ENCODE data around the gene AKAP12.

Gene AKAP12, protein sequence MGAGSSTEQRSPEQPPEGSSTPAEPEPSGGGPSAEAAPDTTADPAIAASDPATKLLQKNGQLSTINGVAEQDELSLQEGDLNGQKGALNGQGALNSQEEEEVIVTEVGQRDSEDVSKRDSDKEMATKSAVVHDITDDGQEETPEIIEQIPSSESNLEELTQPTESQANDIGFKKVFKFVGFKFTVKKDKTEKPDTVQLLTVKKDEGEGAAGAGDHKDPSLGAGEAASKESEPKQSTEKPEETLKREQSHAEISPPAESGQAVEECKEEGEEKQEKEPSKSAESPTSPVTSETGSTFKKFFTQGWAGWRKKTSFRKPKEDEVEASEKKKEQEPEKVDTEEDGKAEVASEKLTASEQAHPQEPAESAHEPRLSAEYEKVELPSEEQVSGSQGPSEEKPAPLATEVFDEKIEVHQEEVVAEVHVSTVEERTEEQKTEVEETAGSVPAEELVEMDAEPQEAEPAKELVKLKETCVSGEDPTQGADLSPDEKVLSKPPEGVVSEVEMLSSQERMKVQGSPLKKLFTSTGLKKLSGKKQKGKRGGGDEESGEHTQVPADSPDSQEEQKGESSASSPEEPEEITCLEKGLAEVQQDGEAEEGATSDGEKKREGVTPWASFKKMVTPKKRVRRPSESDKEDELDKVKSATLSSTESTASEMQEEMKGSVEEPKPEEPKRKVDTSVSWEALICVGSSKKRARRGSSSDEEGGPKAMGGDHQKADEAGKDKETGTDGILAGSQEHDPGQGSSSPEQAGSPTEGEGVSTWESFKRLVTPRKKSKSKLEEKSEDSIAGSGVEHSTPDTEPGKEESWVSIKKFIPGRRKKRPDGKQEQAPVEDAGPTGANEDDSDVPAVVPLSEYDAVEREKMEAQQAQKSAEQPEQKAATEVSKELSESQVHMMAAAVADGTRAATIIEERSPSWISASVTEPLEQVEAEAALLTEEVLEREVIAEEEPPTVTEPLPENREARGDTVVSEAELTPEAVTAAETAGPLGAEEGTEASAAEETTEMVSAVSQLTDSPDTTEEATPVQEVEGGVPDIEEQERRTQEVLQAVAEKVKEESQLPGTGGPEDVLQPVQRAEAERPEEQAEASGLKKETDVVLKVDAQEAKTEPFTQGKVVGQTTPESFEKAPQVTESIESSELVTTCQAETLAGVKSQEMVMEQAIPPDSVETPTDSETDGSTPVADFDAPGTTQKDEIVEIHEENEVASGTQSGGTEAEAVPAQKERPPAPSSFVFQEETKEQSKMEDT (N-terminal part only)

DNA sequence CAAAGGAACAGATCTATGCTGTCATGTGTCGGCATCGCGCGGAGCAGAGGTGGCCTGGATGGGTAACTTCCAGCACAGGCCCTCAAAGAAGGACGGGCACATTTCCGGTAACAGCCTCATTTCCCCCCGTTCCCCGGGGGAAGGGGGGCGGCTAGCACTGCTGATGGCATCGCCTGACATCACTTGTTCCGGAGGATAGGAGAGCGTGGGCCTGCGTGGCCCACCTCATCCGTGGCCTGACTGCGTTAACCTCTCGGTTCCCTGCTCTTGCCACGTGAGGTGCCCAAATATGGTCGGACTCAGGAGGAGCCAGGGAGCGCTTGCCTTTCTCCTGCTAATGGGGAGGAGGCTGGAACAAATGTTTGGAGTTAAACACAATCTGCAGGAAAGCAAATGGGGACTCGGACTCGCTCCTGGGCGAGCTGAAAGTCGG is at the start of gene AKAP12:
AKAP12 (plus strand) TSS at position 365 of the 433 bp plus-strand sequence. CDS start 596 bp downstream, outside the sequence.
- H3K27me3 ChIP-seq (ENCODE audit: insufficient read depth, insufficient read length) = peaks cover 6% of the 10 kb centered on the region
- peak within 1 kb of the TSS; percentile 78 for H3K4me3 ChIP-seq (ENCODE audit: insufficient read length, low read depth)
- TF ChIP-seq SUZ12 (IDR thresholded peaks at IDR 0.05; ENCODE audit: extremely low read depth, insufficient read depth, insufficient read length) (no peak), ZNF274 (IDR thresholded peaks at IDR 0.05; ENCODE audit: low read depth, low read length) (no peak)
- peak; percentile 39 for DNase-seq (ENCODE audit: low read depth, low spot score)
- peak within 1 kb of the TSS; percentile 76 for H3K9ac ChIP-seq (ENCODE audit: insufficient read length, low read depth)
- H3K4me1 ChIP-seq (ENCODE audit: insufficient read depth, insufficient read length) = no peaks in the 10 kb centered on the region
- no peaks in the 10 kb centered on the region for H3K9me3 ChIP-seq (ENCODE audit: insufficient read depth, low read length)
- H3K36me3 ChIP-seq (ENCODE audit: insufficient read depth, insufficient read length, low read length) = peaks cover 6% of the 10 kb centered on the region

DNA sequence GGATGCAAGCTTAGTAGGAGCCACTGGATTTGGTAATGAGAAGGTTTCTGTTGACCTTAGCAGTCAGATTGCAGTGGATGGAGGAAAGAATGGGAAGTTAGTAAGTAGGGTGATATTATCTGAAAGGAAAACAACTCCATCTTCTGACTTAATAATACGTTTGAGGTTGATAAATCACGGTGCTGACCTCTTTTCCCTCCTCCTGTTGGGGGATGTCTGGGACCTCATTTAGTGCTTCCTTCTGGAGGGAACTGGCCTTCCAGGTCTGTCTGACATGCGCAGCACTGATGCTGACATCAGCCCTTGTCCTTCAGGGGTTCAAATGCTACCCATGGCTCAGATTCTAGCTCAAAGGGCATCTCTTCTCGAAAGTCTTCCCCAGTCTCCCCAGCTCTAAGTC is 48.2 kb upstream of the AKAP12 start:
- no peak for DNase-seq (ENCODE audit: low read depth, low spot score)
- H3K9me3 ChIP-seq (ENCODE audit: insufficient read depth, low read length) = no peaks in the 10 kb centered on the region
- no peaks in the 10 kb centered on the region for H3K36me3 ChIP-seq (ENCODE audit: insufficient read depth, insufficient read length, low read length)
- H3K27me3 ChIP-seq (ENCODE audit: insufficient read depth, insufficient read length) = no peaks in the 10 kb centered on the region
- no peaks in the 10 kb centered on the region for H3K4me1 ChIP-seq (ENCODE audit: insufficient read depth, insufficient read length)
- no peak overlapping the region for H3K4me3 ChIP-seq (ENCODE audit: insufficient read length, low read depth)
- H3K9ac ChIP-seq (ENCODE audit: insufficient read length, low read depth) = no peak overlapping the region
- no peak for TF ChIP-seq SUZ12 (IDR thresholded peaks at IDR 0.05; ENCODE audit: extremely low read depth, insufficient read depth, insufficient read length)
- TF ChIP-seq YY1 (IDR thresholded peaks at IDR 0.05; ENCODE audit: insufficient read depth, insufficient read length) = no peak
- no peak for TF ChIP-seq ZNF274 (IDR thresholded peaks at IDR 0.05; ENCODE audit: low read depth, low read length)

DNA sequence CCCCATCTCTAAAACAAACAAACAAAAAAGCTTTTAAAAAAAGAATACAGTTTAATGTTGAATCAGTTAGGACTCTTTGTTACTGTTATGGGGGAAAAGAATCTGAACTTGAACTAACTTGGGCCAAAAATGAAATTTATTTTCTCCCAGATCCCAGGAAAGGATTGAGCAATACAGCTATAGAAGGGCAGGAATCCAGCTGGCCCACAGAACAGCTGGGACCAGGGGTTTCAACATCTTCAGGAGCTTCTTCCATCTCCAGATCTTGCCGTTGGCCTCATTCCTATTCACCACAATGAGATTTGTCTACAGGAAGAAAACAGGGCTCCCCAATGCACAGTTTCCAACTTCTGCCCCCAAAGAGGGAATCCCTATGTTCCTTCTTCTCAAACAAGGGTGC is 43.2 kb upstream of the AKAP12 start:
- no peak for DNase-seq (ENCODE audit: low read depth, low spot score)
- no peak for TF ChIP-seq YY1 (IDR thresholded peaks at IDR 0.05; ENCODE audit: insufficient read depth, insufficient read length)
- TF ChIP-seq SUZ12 (IDR thresholded peaks at IDR 0.05; ENCODE audit: extremely low read depth, insufficient read depth, insufficient read length) = no peak
- no peak for TF ChIP-seq ZNF274 (IDR thresholded peaks at IDR 0.05; ENCODE audit: low read depth, low read length)
- no peak overlapping the region for H3K9ac ChIP-seq (ENCODE audit: insufficient read length, low read depth)
- H3K36me3 ChIP-seq (ENCODE audit: insufficient read depth, insufficient read length, low read length) = no peaks in the 10 kb centered on the region
- no peaks in the 10 kb centered on the region for H3K4me1 ChIP-seq (ENCODE audit: insufficient read depth, insufficient read length)
- H3K27me3 ChIP-seq (ENCODE audit: insufficient read depth, insufficient read length) = no peaks in the 10 kb centered on the region
- H3K4me3 ChIP-seq (ENCODE audit: insufficient read length, low read depth) = no peak overlapping the region
- no peaks in the 10 kb centered on the region for H3K9me3 ChIP-seq (ENCODE audit: insufficient read depth, low read length)

DNA sequence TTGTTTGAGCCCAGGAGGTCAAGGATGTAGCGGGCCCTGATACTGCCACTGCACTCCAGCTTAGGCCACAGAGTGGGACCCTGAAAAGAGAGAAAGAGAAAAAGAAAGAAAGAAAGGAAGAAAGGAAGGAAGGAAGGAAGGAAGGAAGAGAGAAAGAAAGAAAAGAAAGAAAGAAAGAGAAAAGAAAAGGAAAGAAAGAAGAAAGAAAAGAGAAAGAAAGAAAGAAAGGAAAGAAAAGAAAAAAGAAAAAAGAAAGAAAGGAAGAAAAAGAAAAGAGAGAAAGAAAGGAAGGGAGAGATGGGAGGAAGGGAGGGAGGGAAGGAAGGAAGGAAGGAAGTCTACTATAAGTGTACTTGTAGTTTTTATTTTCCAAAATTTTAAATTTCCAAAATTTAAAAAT is 42.2 kb upstream of the AKAP12 start:
- no peak for TF ChIP-seq YY1 (IDR thresholded peaks at IDR 0.05; ENCODE audit: insufficient read depth, insufficient read length)
- TF ChIP-seq ZNF274 (IDR thresholded peaks at IDR 0.05; ENCODE audit: low read depth, low read length) = no peak
- TF ChIP-seq SUZ12 (IDR thresholded peaks at IDR 0.05; ENCODE audit: extremely low read depth, insufficient read depth, insufficient read length) = no peak
- no peak for DNase-seq (ENCODE audit: low read depth, low spot score)
- Histone ChIP-seq H3K36me3 (ENCODE audit: insufficient read depth, insufficient read length, low read length) (no peaks in the 10 kb centered on the region), H3K9ac (ENCODE audit: insufficient read length, low read depth) (no peak overlapping the region), H3K9me3 (ENCODE audit: insufficient read depth, low read length) (no peaks in the 10 kb centered on the region), H3K27me3 (ENCODE audit: insufficient read depth, insufficient read length) (no peaks in the 10 kb centered on the region), H3K4me3 (ENCODE audit: insufficient read length, low read depth) (no peak overlapping the region), H3K4me1 (ENCODE audit: insufficient read depth, insufficient read length) (no peaks in the 10 kb centered on the region)

DNA sequence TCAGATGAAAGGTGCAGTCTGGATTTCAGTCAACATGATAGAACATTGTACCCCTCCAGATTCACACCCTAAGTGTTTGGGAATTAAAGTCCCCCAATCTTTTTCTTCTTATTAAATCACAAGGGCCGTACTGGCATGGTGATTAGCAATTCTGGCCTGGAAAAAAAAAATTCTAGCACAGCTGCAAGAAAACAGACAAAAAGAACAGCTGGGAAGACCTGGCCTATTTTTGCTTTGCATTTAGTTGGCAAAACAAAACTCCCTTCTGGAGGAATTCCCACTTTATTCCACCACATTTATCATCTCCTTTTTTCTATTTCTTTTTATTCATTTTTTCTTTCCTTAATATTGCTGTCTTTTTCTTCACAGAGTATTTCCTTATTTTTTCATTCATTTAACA is 39.8 kb upstream of the AKAP12 start:
- no peak for DNase-seq (ENCODE audit: low read depth, low spot score)
- no peak overlapping the region for H3K4me3 ChIP-seq (ENCODE audit: insufficient read length, low read depth)
- no peaks in the 10 kb centered on the region for H3K36me3 ChIP-seq (ENCODE audit: insufficient read depth, insufficient read length, low read length)
- H3K27me3 ChIP-seq (ENCODE audit: insufficient read depth, insufficient read length) = no peaks in the 10 kb centered on the region
- H3K4me1 ChIP-seq (ENCODE audit: insufficient read depth, insufficient read length) = no peaks in the 10 kb centered on the region
- no peak overlapping the region for H3K9ac ChIP-seq (ENCODE audit: insufficient read length, low read depth)
- no peaks in the 10 kb centered on the region for H3K9me3 ChIP-seq (ENCODE audit: insufficient read depth, low read length)
- TF ChIP-seq ZNF274 (IDR thresholded peaks at IDR 0.05; ENCODE audit: low read depth, low read length) (no peak), YY1 (IDR thresholded peaks at IDR 0.05; ENCODE audit: insufficient read depth, insufficient read length) (no peak), SUZ12 (IDR thresholded peaks at IDR 0.05; ENCODE audit: extremely low read depth, insufficient read depth, insufficient read length) (no peak)

DNA sequence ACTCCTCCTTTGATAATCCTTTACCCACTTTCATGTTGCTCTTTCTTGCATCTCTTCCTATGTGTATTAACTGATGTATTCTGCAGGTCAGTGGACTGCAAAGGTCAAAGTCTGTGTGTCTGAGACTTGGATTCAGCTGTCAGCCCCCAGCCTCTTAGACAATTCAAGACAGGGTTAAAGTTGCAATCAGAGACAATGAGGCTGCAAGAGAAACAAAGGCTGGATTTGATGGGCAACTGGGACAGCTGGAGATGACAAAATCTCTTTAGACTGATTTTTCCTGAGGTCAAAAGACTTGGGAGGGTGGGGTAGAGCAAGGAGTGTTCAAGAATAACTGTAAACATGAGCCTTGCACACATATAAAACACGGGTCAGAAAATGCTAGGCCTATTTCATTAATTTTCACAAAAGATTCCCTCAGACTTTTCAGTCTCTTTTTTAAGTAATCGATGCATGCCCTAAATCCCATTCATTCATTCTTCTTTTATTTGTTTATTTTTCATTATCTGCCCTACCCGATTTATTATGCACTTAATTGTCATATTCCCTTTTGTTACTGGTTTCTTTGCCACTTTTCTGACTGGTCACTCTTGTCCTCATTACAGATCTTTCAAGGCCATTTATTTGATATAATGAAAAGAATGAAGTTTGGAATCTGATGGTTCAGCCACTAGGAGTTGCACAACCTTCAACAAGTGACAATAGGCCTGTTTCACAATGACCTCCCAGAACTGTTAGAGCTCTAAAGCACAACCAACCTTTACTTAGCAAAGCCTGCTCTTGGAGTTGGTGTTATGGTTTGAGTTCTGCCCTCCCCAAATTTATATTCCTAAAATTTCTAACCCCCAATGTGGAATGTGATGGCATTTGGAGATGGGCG is 33.8 kb upstream of the AKAP12 start:
- Histone ChIP-seq H3K4me1 (ENCODE audit: insufficient read depth, insufficient read length) (peaks cover 2% of the 10 kb centered on the region), H3K9ac (ENCODE audit: insufficient read length, low read depth) (no peak overlapping the region), H3K4me3 (ENCODE audit: insufficient read length, low read depth) (no peak overlapping the region), H3K27me3 (ENCODE audit: insufficient read depth, insufficient read length) (no peaks in the 10 kb centered on the region), H3K9me3 (ENCODE audit: insufficient read depth, low read length) (no peaks in the 10 kb centered on the region), H3K36me3 (ENCODE audit: insufficient read depth, insufficient read length, low read length) (no peaks in the 10 kb centered on the region)
- no peak for TF ChIP-seq SUZ12 (IDR thresholded peaks at IDR 0.05; ENCODE audit: extremely low read depth, insufficient read depth, insufficient read length)
- no peak for TF ChIP-seq YY1 (IDR thresholded peaks at IDR 0.05; ENCODE audit: insufficient read depth, insufficient read length)
- TF ChIP-seq ZNF274 (IDR thresholded peaks at IDR 0.05; ENCODE audit: low read depth, low read length) = no peak
- DNase-seq (ENCODE audit: low read depth, low spot score) = no peak
